Measurements from ENCODE around the gene ARHGAP26. TPM values are rescaled to one million over a fixed set of nuclear protein-coding genes. Genes with fewer than 3 reads are reported as not detected.

The ARHGAP26 gene
- total and polyA plus RNA-seq, 2 donors (not counting 1 experiment from before 2014, with no cell fraction given): 4.1 to 6.8 TPM

DNA sequence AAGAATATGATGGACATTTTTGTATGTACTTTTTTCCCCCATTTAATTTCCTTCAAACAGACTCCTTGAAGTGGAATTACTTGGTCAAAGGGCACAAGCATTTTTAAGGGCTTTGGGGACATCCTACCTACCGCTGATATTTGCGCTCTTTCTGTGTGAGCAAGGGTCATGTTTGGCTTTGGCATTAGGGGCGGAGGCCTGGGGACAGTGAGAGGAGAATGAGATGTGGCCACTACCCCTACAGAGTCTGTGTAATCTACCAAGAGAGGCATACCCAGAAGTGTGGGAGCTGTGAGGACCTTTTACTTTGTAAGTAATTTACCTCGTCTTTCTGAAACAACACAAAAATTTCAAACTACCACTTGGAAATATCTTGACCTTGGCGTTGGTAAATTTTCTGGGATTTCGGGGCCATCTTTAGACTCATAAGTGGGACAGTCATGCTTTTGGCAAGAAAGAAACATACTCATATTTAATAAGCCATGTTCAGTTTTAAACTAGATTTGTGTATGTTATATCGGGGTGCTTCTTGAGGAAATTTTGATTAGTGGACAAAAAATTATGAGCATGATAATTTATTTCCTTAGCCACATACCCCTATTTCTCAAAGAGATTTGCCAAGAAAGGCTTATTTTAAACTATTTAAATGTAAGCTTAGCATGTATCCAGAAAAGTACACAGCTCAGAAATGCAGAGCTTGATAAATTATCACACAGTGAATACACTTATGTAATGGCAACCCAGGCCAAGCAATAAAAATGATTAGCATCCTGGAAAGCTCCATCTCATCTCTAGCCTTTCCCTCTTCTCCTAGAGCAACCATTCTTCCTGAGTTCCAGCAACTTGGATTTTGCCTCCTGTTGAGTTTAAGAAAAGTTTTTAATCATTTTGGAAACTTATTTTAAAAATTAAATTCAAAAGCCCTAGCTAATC, 63.6 kb downstream of the ARHGAP26 start:
- Histone ChIP-seq H3K9me3 (ENCODE audit: control insufficient read depth, insufficient read depth, low read depth, low read length) (no peaks in the 10 kb centered on the region), H3K4me2 (ENCODE audit: extremely low read depth, insufficient read depth, low read length) (no peak overlapping the region), H2AFZ (ENCODE audit: low read length) (no peak overlapping the region), H3K79me2 (ENCODE audit: control insufficient read depth, insufficient read depth, low read length) (no peaks in the 10 kb centered on the region), H3K4me1 (ENCODE audit: control insufficient read depth, extremely low read depth, insufficient read depth, low read length) (peaks cover 3% of the 10 kb centered on the region), H3K27me3 (ENCODE audit: control insufficient read depth, insufficient read depth, low read length) (no peaks in the 10 kb centered on the region), H3K4me3 (replicated peaks in 1 of 4; ENCODE audit: control extremely low read depth in 1 of 4, insufficient read depth in 1 of 4, low read depth in 3 of 4, low read length in 4 of 4) (no peak overlapping the region), H3K36me3 (ENCODE audit: control insufficient read depth, insufficient read depth, low read length) (no peaks in the 10 kb centered on the region), H3K9ac (ENCODE audit: insufficient read depth, low read length) (no peak overlapping the region), H4K20me1 (ENCODE audit: control insufficient read depth, extremely low read depth, insufficient read depth, low read length) (no peaks in the 10 kb centered on the region), H3K27ac (ENCODE audit: insufficient read depth, low read length) (no peak overlapping the region)
- TF ChIP-seq EZH2 (IDR thresholded peaks at IDR 0.05; ENCODE audit: low read length, missing control alignments): no peak
- TF ChIP-seq, protein P1, sequence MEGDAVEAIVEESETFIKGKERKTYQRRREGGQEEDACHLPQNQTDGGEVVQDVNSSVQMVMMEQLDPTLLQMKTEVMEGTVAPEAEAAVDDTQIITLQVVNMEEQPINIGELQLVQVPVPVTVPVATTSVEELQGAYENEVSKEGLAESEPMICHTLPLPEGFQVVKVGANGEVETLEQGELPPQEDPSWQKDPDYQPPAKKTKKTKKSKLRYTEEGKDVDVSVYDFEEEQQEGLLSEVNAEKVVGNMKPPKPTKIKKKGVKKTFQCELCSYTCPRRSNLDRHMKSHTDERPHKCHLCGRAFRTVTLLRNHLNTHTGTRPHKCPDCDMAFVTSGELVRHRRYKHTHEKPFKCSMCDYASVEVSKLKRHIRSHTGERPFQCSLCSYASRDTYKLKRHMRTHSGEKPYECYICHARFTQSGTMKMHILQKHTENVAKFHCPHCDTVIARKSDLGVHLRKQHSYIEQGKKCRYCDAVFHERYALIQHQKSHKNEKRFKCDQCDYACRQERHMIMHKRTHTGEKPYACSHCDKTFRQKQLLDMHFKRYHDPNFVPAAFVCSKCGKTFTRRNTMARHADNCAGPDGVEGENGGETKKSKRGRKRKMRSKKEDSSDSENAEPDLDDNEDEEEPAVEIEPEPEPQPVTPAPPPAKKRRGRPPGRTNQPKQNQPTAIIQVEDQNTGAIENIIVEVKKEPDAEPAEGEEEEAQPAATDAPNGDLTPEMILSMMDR (conservative IDR thresholded peaks at IDR 0.05 in 1 of 2, IDR thresholded peaks at IDR 0.05 in 1 of 2; ENCODE audit: low read depth in 1 of 2, low read length in 2 of 2): no peak
- DNase-seq (ENCODE audit: low read depth in 2 of 2): no peak

DNA sequence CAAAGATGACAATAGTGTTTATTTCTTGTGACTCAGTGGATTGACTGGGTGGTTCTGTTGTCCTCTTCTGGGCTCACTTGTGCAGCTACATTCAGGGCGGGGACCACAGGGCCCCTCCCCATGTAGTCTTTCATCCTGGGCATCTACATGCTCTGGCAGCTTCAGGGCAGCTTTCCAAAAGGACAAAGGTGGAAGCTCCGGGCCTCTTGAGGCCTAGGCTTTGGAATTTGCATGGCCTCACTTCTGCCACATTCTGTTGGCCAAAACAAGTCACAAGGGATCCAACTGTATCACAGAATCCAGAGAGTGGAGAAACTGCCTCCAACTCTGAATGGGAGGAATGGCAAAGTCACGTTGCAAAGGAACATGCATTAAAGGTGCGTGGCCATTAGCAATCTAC, 64.3 kb downstream of the ARHGAP26 start:
- Histone ChIP-seq H4K20me1 (ENCODE audit: control insufficient read depth, extremely low read depth, insufficient read depth, low read length) (no peaks in the 10 kb centered on the region), H3K9me3 (ENCODE audit: control insufficient read depth, insufficient read depth, low read depth, low read length) (no peaks in the 10 kb centered on the region), H3K4me1 (ENCODE audit: control insufficient read depth, extremely low read depth, insufficient read depth, low read length) (peaks cover 3% of the 10 kb centered on the region), H3K27me3 (ENCODE audit: control insufficient read depth, insufficient read depth, low read length) (no peaks in the 10 kb centered on the region), H3K4me2 (ENCODE audit: extremely low read depth, insufficient read depth, low read length) (no peak overlapping the region), H3K36me3 (ENCODE audit: control insufficient read depth, insufficient read depth, low read length) (no peaks in the 10 kb centered on the region), H3K27ac (ENCODE audit: insufficient read depth, low read length) (no peak overlapping the region), H3K9ac (ENCODE audit: insufficient read depth, low read length) (no peak overlapping the region), H3K4me3 (replicated peaks in 1 of 4; ENCODE audit: control extremely low read depth in 1 of 4, insufficient read depth in 1 of 4, low read depth in 3 of 4, low read length in 4 of 4) (no peak overlapping the region), H2AFZ (ENCODE audit: low read length) (no peak overlapping the region), H3K79me2 (ENCODE audit: control insufficient read depth, insufficient read depth, low read length) (no peaks in the 10 kb centered on the region)
- TF ChIP-seq EZH2 (IDR thresholded peaks at IDR 0.05; ENCODE audit: low read length, missing control alignments): no peak
- TF ChIP-seq, protein P1 (conservative IDR thresholded peaks at IDR 0.05 in 1 of 2, IDR thresholded peaks at IDR 0.05 in 1 of 2; ENCODE audit: low read depth in 1 of 2, low read length in 2 of 2): no peak
- no peak for DNase-seq (ENCODE audit: low read depth in 2 of 2)

DNA sequence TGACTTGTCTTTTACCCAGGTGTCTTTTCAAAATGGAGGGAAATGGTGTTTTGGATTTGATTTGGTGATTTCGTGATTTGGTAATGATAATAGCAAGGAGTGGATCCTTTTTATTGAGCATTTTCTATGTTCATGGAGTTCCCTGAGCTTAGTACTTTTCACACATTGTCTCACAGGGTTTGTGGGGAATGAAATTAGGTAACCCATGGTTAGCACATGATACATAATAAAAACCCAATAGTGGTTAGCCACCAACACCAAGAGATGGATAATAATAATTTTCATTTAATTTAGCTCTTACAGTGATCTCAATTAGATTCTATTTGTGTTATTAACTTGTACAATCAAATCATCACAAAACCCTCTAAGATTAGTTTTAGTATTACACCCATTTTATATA, 65.4 kb downstream of the ARHGAP26 start:
- H4K20me1 ChIP-seq (ENCODE audit: control insufficient read depth, extremely low read depth, insufficient read depth, low read length): no peaks in the 10 kb centered on the region

More for the DNA sequence above, 65.4 kb downstream of the ARHGAP26 start:
- Histone ChIP-seq H3K9ac (ENCODE audit: insufficient read depth, low read length) (no peak overlapping the region), H3K4me1 (ENCODE audit: control insufficient read depth, extremely low read depth, insufficient read depth, low read length) (no peaks in the 10 kb centered on the region), H3K36me3 (ENCODE audit: control insufficient read depth, insufficient read depth, low read length) (no peaks in the 10 kb centered on the region), H3K4me3 (replicated peaks in 1 of 4; ENCODE audit: control extremely low read depth in 1 of 4, insufficient read depth in 1 of 4, low read depth in 3 of 4, low read length in 4 of 4) (no peak overlapping the region), H3K27ac (ENCODE audit: insufficient read depth, low read length) (no peak overlapping the region), H3K79me2 (ENCODE audit: control insufficient read depth, insufficient read depth, low read length) (no peaks in the 10 kb centered on the region), H2AFZ (ENCODE audit: low read length) (no peak overlapping the region), H3K9me3 (ENCODE audit: control insufficient read depth, insufficient read depth, low read depth, low read length) (no peaks in the 10 kb centered on the region), H3K4me2 (ENCODE audit: extremely low read depth, insufficient read depth, low read length) (no peak overlapping the region), H3K27me3 (ENCODE audit: control insufficient read depth, insufficient read depth, low read length) (no peaks in the 10 kb centered on the region)
- TF ChIP-seq, protein P1 (conservative IDR thresholded peaks at IDR 0.05 in 1 of 2, IDR thresholded peaks at IDR 0.05 in 1 of 2; ENCODE audit: low read depth in 1 of 2, low read length in 2 of 2): no peak
- TF ChIP-seq EZH2 (IDR thresholded peaks at IDR 0.05; ENCODE audit: low read length, missing control alignments): no peak
- DNase-seq (ENCODE audit: low read depth in 2 of 2): no peak
